OCI-LY1 (cell line): ENCODE results near the gene VAV3.

Experiments used
- H2AFZ ChIP-seq: fragments of 200-600 bp; sonication (generic), shearing (Covaris generic); 2 replicates; pipeline ENCODE4 v1.6.0; 2014; ENCODE audit warnings: antibody characterized with exemption, mild to moderate bottlenecking, low read length
- H3F3A ChIP-seq: fragments of 200-600 bp; sonication (generic), shearing (Covaris generic); 2 replicates; pipeline ENCODE4 v1.6.0; 2014; ENCODE audit warnings: mild to moderate bottlenecking, antibody characterized with exemption, low read length, moderate library complexity; ENCODE audit not compliant: insufficient read depth
- H3K27ac ChIP-seq: fragments of 200-600 bp; sonication (generic); 2 replicates; pipeline ENCODE4 v1.5.1; 2014; ENCODE audit warnings: low read length, mixed run types, mild to moderate bottlenecking, low read depth; ENCODE audit not compliant: poor library complexity, severe bottlenecking
- H3K27me3 ChIP-seq: fragments of 200-600 bp; sonication (generic); 2 replicates; pipeline ENCODE4 v1.6.0; 2014; ENCODE audit warnings: antibody characterized with exemption, mild to moderate bottlenecking, low read length, moderate library complexity; ENCODE audit not compliant: insufficient read depth
- H3K36me3 ChIP-seq: fragments of 200-600 bp; sonication (generic); 2 replicates; pipeline ENCODE4 v1.6.1; 2014; ENCODE audit warnings: mild to moderate bottlenecking, antibody characterized with exemption, low read length, moderate library complexity, mixed read lengths; ENCODE audit not compliant: insufficient read depth
- H3K4me1 ChIP-seq: fragments of 200-600 bp; sonication (generic); 2 replicates; pipeline ENCODE4 v1.5.1; 2014; ENCODE audit warnings: mild to moderate bottlenecking, low read length, moderate library complexity; ENCODE audit not compliant: insufficient read depth, severe bottlenecking
- H3K4me2 ChIP-seq: fragments of 200-600 bp; sonication (generic), shearing (Covaris generic); 2 replicates; pipeline ENCODE4 v1.6.1; 2014; ENCODE audit warnings: low read length
- H3K4me3 ChIP-seq: fragments of 200-600 bp; sonication (generic); 2 replicates; pipeline ENCODE4 v1.5.1; 2014; ENCODE audit warnings: low read length, low read depth, mild to moderate bottlenecking, mixed read lengths; ENCODE audit not compliant: poor library complexity, severe bottlenecking
- H3K79me2 ChIP-seq: fragments of 200-600 bp; shearing (Covaris generic); 2 replicates; pipeline ENCODE4 v1.6.1; 2016; ENCODE audit warnings: mixed run types, low read length, mixed read lengths; ENCODE audit not compliant: insufficient read depth
- H3K9ac ChIP-seq: fragments of 200-600 bp; sonication (generic), shearing (Covaris generic); 2 replicates; pipeline ENCODE4 v1.6.1; 2014; ENCODE audit warnings: mild to moderate bottlenecking, low read length, mixed read lengths
- H3K9me2 ChIP-seq: fragments of 200-600 bp; sonication (generic), shearing (Covaris generic); 2 replicates; pipeline ENCODE4 v1.6.1; 2014; ENCODE audit warnings: low read depth, mild to moderate bottlenecking, low read length, mixed read lengths
- H3K9me3 ChIP-seq: fragments of 200-600 bp; shearing (Covaris generic); 2 replicates; pipeline ENCODE4 v1.6.1; 2014; ENCODE audit warnings: low read length, mixed read lengths
- H4K20me1 ChIP-seq: fragments of 200-600 bp; sonication (generic), shearing (Covaris generic); 2 replicates; pipeline ENCODE4 v1.6.0; 2016; ENCODE audit warnings: mild to moderate bottlenecking, low read length; ENCODE audit not compliant: insufficient read depth
- EZH2 ChIP-seq: fragments of 200-600 bp; sonication (generic), shearing (Covaris generic); IDR thresholded peaks from 2 replicates; pipeline ENCODE4 v1.8.0; 2017; ENCODE audit warnings: borderline replicate concordance, mixed run types, mild to moderate bottlenecking, antibody characterized with exemption, low read length, moderate library complexity, mixed read lengths
- TF ChIP-seq, protein P1 (sequence below): fragments of 200-600 bp; sonication (generic), shearing (Covaris generic); IDR thresholded peaks from 2 replicates; pipeline ENCODE4 v1.5.1; 2017; ENCODE audit warnings: mild to moderate bottlenecking, antibody characterized with exemption, low read length, moderate library complexity, mixed read lengths

The VAV3 gene, protein sequence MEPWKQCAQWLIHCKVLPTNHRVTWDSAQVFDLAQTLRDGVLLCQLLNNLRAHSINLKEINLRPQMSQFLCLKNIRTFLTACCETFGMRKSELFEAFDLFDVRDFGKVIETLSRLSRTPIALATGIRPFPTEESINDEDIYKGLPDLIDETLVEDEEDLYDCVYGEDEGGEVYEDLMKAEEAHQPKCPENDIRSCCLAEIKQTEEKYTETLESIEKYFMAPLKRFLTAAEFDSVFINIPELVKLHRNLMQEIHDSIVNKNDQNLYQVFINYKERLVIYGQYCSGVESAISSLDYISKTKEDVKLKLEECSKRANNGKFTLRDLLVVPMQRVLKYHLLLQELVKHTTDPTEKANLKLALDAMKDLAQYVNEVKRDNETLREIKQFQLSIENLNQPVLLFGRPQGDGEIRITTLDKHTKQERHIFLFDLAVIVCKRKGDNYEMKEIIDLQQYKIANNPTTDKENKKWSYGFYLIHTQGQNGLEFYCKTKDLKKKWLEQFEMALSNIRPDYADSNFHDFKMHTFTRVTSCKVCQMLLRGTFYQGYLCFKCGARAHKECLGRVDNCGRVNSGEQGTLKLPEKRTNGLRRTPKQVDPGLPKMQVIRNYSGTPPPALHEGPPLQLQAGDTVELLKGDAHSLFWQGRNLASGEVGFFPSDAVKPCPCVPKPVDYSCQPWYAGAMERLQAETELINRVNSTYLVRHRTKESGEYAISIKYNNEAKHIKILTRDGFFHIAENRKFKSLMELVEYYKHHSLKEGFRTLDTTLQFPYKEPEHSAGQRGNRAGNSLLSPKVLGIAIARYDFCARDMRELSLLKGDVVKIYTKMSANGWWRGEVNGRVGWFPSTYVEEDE

DNA sequence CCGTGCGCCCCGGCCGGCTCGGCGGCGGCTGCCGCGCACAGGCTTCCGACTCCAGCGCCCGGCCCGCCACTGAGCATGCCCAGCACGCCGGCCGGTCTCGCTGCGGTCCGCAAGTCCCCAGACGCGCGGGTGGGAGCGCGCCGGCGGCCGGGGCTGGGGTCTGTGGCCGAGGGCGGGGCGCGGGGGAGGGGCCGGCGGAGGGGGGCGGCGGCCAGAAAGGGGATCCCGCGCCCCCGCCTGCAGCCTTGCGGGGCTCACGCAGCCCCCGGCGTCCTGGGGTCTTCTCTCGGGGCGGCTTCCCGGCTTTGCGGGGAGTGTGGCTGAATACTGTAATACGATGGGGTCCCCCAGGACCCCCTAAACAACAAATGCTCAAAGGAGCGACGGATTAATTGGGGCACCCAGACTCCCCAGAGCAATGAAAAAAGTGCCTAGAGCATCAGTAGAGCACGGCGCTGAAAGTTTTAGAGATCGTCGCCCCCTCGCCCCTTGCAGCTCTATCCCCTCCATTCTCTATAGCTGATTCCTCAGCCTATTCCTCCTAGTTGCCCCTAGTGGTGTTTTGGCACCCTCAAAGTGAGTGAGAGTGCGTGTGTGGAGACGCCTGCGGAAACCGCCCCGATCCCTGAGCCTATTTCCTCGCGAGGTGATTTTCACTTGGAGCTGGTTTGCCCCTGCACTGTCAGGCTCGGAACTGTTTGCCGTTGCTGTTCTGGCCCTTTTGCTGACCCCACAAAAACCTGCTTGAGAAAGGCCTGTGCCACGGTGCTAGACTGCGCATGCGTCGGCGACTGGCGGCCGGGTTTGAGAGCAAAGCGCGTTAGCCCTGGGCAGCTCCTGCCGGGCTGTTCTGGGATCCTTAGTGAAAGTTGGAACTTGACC, at the start of gene VAV3:
Gene VAV3, minus strand, starts transcription at position 71 of the 882 bp plus-strand sequence. CDS start 311 bp downstream, outside the sequence.
- Histone ChIP-seq H3K9me3 (no peaks in the 10 kb centered on the region), H3K36me3 (no peaks in the 10 kb centered on the region), H3K4me3 (peak within 1 kb of the TSS; percentile 82), H3K27me3 (no peaks in the 10 kb centered on the region), H3K4me2 (peak within 1 kb of the TSS; percentile 97), H3F3A (no peaks in the 10 kb centered on the region), H3K27ac (peak within 1 kb of the TSS; percentile 58), H3K4me1 (peaks cover 26% of the 10 kb centered on the region), H3K9ac (peak within 1 kb of the TSS; percentile 70), H4K20me1 (no peaks in the 10 kb centered on the region), H3K9me2 (no peaks in the 10 kb centered on the region), H3K79me2 (peaks cover 6% of the 10 kb centered on the region; the same call in 1 of the 2 replicates), H2AFZ (peak within 1 kb of the TSS; percentile 1; the same call in 1 of the 2 replicates)
- TF ChIP-seq EZH2, result no peak
- TF ChIP-seq, protein P1, sequence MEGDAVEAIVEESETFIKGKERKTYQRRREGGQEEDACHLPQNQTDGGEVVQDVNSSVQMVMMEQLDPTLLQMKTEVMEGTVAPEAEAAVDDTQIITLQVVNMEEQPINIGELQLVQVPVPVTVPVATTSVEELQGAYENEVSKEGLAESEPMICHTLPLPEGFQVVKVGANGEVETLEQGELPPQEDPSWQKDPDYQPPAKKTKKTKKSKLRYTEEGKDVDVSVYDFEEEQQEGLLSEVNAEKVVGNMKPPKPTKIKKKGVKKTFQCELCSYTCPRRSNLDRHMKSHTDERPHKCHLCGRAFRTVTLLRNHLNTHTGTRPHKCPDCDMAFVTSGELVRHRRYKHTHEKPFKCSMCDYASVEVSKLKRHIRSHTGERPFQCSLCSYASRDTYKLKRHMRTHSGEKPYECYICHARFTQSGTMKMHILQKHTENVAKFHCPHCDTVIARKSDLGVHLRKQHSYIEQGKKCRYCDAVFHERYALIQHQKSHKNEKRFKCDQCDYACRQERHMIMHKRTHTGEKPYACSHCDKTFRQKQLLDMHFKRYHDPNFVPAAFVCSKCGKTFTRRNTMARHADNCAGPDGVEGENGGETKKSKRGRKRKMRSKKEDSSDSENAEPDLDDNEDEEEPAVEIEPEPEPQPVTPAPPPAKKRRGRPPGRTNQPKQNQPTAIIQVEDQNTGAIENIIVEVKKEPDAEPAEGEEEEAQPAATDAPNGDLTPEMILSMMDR, result peak; percentile 54; the same call in 1 of the 2 replicates

DNA sequence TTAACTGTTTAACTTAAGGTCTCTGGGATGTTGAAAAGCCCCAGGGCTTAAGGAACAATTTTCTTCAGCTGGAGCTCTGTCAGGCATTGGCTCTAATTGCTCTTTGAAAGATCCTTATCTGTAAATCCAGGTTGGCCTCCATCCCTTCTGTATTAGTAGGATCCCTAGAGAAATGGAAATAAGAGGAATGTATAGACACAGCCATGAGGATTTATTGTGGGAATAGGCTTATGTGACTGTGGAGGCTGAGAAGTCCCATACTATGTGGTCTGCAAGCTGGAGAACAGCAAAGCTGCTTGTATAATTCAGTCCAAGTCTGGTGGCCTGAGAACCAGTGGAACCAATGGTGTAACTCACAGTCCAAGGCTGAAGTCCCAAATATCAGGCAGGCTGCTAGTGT, 47.6 kb upstream of the VAV3 start:
- H3K36me3 ChIP-seq, result no peaks in the 10 kb centered on the region
- no peak overlapping the region for H3K9ac ChIP-seq
- no peak overlapping the region for H3K4me3 ChIP-seq
- no peak overlapping the region for H3K27ac ChIP-seq
- H3K9me2 ChIP-seq, result no peaks in the 10 kb centered on the region
- H3K27me3 ChIP-seq, result no peaks in the 10 kb centered on the region
- no peak overlapping the region for H3K4me2 ChIP-seq
- no peaks in the 10 kb centered on the region for H4K20me1 ChIP-seq
- no peaks in the 10 kb centered on the region for H3K79me2 ChIP-seq
- H2AFZ ChIP-seq, result no peak overlapping the region
- H3K9me3 ChIP-seq, result no peaks in the 10 kb centered on the region
- TF ChIP-seq EZH2, result no peak
- TF ChIP-seq, protein P1, result no peak
- peaks cover 4% of the 10 kb centered on the region for H3K4me1 ChIP-seq
- H3F3A ChIP-seq, result no peaks in the 10 kb centered on the region

DNA sequence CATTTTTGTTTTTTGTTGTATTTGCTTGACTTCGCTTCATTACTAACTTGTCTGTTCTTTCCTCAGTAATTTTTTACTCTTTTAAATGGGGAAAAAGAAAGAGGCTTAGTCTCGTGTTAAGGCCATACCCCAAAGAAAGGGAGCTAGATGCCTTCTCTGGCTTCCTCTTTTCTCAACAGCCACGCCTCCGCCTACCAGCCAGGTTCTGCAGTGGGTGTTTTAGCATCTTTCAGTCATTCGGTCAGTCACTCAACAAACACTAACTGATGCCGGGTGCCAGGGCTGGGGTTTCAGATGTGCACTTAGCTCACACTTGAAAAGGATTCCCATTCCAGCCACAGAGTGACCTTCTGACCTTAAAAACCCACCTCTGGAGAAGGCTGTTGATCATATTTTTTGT, 46.3 kb upstream of the VAV3 start:
- Histone ChIP-seq H3K9ac (no peak overlapping the region), H2AFZ (no peak overlapping the region), H3K36me3 (no peaks in the 10 kb centered on the region), H3F3A (no peaks in the 10 kb centered on the region), H3K27ac (no peak overlapping the region), H3K27me3 (no peaks in the 10 kb centered on the region), H3K79me2 (no peaks in the 10 kb centered on the region), H3K9me2 (no peaks in the 10 kb centered on the region), H3K4me2 (no peak overlapping the region), H3K4me1 (peaks cover 4% of the 10 kb centered on the region), H3K4me3 (no peak overlapping the region), H3K9me3 (no peaks in the 10 kb centered on the region), H4K20me1 (no peaks in the 10 kb centered on the region)
- TF ChIP-seq EZH2, result no peak
- TF ChIP-seq, protein P1, result no peak
